Mucosa of stomach (tissue), 1 donor: ENCODE results near the gene F12.

Experiments
- H3K27me3 ChIP-seq: one replicate; pipeline ENCODE4 v1.7.0; 2013; ENCODE audit warnings: mild to moderate bottlenecking, low read length; ENCODE audit not compliant: control insufficient read depth, insufficient read depth
- H3K36me3 ChIP-seq: one replicate; pipeline ENCODE4 v1.7.0; 2013; ENCODE audit warnings: low read length; ENCODE audit not compliant: control insufficient read depth, insufficient read depth
- H3K4me1 ChIP-seq: one replicate; pipeline ENCODE4 v1.7.0; 2013; ENCODE audit warnings: mild to moderate bottlenecking, low read length; ENCODE audit not compliant: control insufficient read depth, insufficient read depth
- H3K4me3 ChIP-seq: one replicate; pipeline ENCODE4 v1.7.0; 2013; ENCODE audit warnings: low read length
- H3K9ac ChIP-seq: one replicate; pipeline ENCODE4 v1.7.0; 2013; ENCODE audit warnings: mild to moderate bottlenecking, low read length, moderate library complexity
- H3K9me3 ChIP-seq: one replicate; pipeline ENCODE4 v1.7.0; 2013; ENCODE audit warnings: mild to moderate bottlenecking, low read length, moderate library complexity; ENCODE audit not compliant: control insufficient read depth
- donor health status: Pancreatic carcinoma.

Gene F12

GRCh38 chr5:177444106-177445051, 35.0 kb upstream of the F12 start:
- Histone ChIP-seq H3K4me1 (peaks cover 15% of the 10 kb centered on the region), H3K9ac (no peak overlapping the region), H3K36me3 (no peaks in the 10 kb centered on the region), H3K27me3 (peaks cover 20% of the 10 kb centered on the region), H3K4me3 (no peak overlapping the region), H3K9me3 (no peaks in the 10 kb centered on the region)

GRCh38 chr5:177443144-177443983, 34.0 kb upstream of the F12 start:
- Histone ChIP-seq H3K4me1 (peaks cover 15% of the 10 kb centered on the region), H3K4me3 (no peak overlapping the region), H3K9ac (no peak overlapping the region), H3K36me3 (no peaks in the 10 kb centered on the region), H3K27me3 (peaks cover 15% of the 10 kb centered on the region), H3K9me3 (no peaks in the 10 kb centered on the region)

GRCh38 chr5:177442066-177442826, 32.9 kb upstream of the F12 start:
- no peak overlapping the region for H3K4me3 ChIP-seq
- no peak overlapping the region for H3K9ac ChIP-seq
- H3K9me3 ChIP-seq: no peaks in the 10 kb centered on the region
- H3K27me3 ChIP-seq: peaks cover 6% of the 10 kb centered on the region
- H3K4me1 ChIP-seq: peaks cover 6% of the 10 kb centered on the region
- no peaks in the 10 kb centered on the region for H3K36me3 ChIP-seq

GRCh38 chr5:177440990-177441780, 31.8 kb upstream of the F12 start:
- no peak overlapping the region for H3K4me3 ChIP-seq
- no peaks in the 10 kb centered on the region for H3K9me3 ChIP-seq
- no peak overlapping the region for H3K9ac ChIP-seq
- H3K36me3 ChIP-seq: no peaks in the 10 kb centered on the region
- H3K4me1 ChIP-seq: peaks cover 4% of the 10 kb centered on the region
- peaks cover 2% of the 10 kb centered on the region for H3K27me3 ChIP-seq

GRCh38 chr5:177440211-177440989, 31.0 kb upstream of the F12 start:
- no peak overlapping the region for H3K4me3 ChIP-seq
- no peaks in the 10 kb centered on the region for H3K36me3 ChIP-seq
- no peaks in the 10 kb centered on the region for H3K4me1 ChIP-seq

GRCh38 chr5:177439518-177440053, 30.2 kb upstream of the F12 start:
- no peaks in the 10 kb centered on the region for H3K9me3 ChIP-seq
- H3K27me3 ChIP-seq: no peaks in the 10 kb centered on the region
- H3K9ac ChIP-seq: no peak overlapping the region
- no peaks in the 10 kb centered on the region for H3K4me1 ChIP-seq
- no peak overlapping the region for H3K4me3 ChIP-seq
- peaks cover 7% of the 10 kb centered on the region for H3K36me3 ChIP-seq

More at GRCh38 chr5:177440211-177440989, 31.0 kb upstream of the F12 start:
- no peaks in the 10 kb centered on the region for H3K9me3 ChIP-seq
- no peaks in the 10 kb centered on the region for H3K27me3 ChIP-seq
- no peak overlapping the region for H3K9ac ChIP-seq

GRCh38 chr5:177438468-177438867, 29.1 kb upstream of the F12 start:
- H3K4me3 ChIP-seq: no peak overlapping the region
- H3K4me1 ChIP-seq: no peaks in the 10 kb centered on the region
- peaks cover 16% of the 10 kb centered on the region for H3K36me3 ChIP-seq
- H3K9me3 ChIP-seq: no peaks in the 10 kb centered on the region
- no peak overlapping the region for H3K9ac ChIP-seq
- H3K27me3 ChIP-seq: no peaks in the 10 kb centered on the region

- H3K36me3 ChIP-seq: peaks cover 16% of the 10 kb centered on the region
- no peaks in the 10 kb centered on the region for H3K4me1 ChIP-seq
- H3K4me3 ChIP-seq: no peak overlapping the region
- H3K27me3 ChIP-seq: no peaks in the 10 kb centered on the region
- no peak overlapping the region for H3K9ac ChIP-seq
- no peaks in the 10 kb centered on the region for H3K9me3 ChIP-seq
These were observed 28.3 kb upstream of the F12 start for GRCh38 chr5:177437623-177438022.

- H3K4me3 ChIP-seq: no peak overlapping the region
- H3K27me3 ChIP-seq: no peaks in the 10 kb centered on the region
- H3K9ac ChIP-seq: no peak overlapping the region
- peaks cover 8% of the 10 kb centered on the region for H3K4me1 ChIP-seq
- H3K36me3 ChIP-seq: peaks cover 19% of the 10 kb centered on the region
- H3K9me3 ChIP-seq: no peaks in the 10 kb centered on the region
These were observed 26.6 kb upstream of the F12 start for GRCh38 chr5:177435847-177436536.
